GM19467 (cell line): ENCODE measurements around the gene CPXM2.

Experiments used
- ATAC-seq: cut with Tn5 transposase; IDR thresholded peaks from one replicate; pipeline ENCODE4 v1.9.1; 2021; ENCODE audit warnings: mild to moderate bottlenecking, moderate library complexity; ENCODE audit not compliant: unreplicated experiment

CPXM2 gene

GRCh38 chr10:123878666-123879303, 12.8 kb downstream of the CPXM2 start:
- ATAC-seq, result no peak

- ATAC-seq, result no peak
These were observed 21.3 kb downstream of the CPXM2 start for GRCh38 chr10:123870260-123870659.

- no peak for ATAC-seq
These were observed 22.6 kb downstream of the CPXM2 start for GRCh38 chr10:123869020-123869414.

GRCh38 chr10:123868038-123869019, 23.3 kb downstream of the CPXM2 start:
- ATAC-seq, result no peak

- ATAC-seq, result no peak
These were observed 25.7 kb downstream of the CPXM2 start for GRCh38 chr10:123865880-123866279.

GRCh38 chr10:123865350-123865749, 26.3 kb downstream of the CPXM2 start:
- no peak for ATAC-seq

- no peak for ATAC-seq
These were observed 26.7 kb downstream of the CPXM2 start for GRCh38 chr10:123864923-123865322.

- no peak for ATAC-seq
These were observed 27.7 kb downstream of the CPXM2 start for GRCh38 chr10:123863721-123864482.

- no peak for ATAC-seq
These were observed 28.4 kb downstream of the CPXM2 start for GRCh38 chr10:123863183-123863575.

- no peak for ATAC-seq
These were observed 29.0 kb downstream of the CPXM2 start for GRCh38 chr10:123862421-123863182.

- ATAC-seq, result no peak
These were observed 30.8 kb downstream of the CPXM2 start for GRCh38 chr10:123860856-123861255.

GRCh38 chr10:123860209-123860608, 31.4 kb downstream of the CPXM2 start:
- ATAC-seq, result no peak

- no peak for ATAC-seq
These were observed 32.0 kb downstream of the CPXM2 start for GRCh38 chr10:123859653-123860050.

GRCh38 chr10:123858907-123859652, 32.5 kb downstream of the CPXM2 start:
- ATAC-seq, result no peak

- no peak for ATAC-seq
These were observed 33.4 kb downstream of the CPXM2 start for GRCh38 chr10:123858077-123858681.

GRCh38 chr10:123857616-123858015, 34.0 kb downstream of the CPXM2 start:
- ATAC-seq, result no peak

- no peak for ATAC-seq
These were observed 36.5 kb downstream of the CPXM2 start for GRCh38 chr10:123855008-123855684.

GRCh38 chr10:123854498-123854897, 37.1 kb downstream of the CPXM2 start:
- ATAC-seq, result no peak

GRCh38 chr10:123854003-123854402, 37.6 kb downstream of the CPXM2 start:
- no peak for ATAC-seq
